Inflammatory macrophage (primary cell): ENCODE data around the gene MAGEA9B.
"Not testable (repeated sequence)": the region's sequence is repeated elsewhere in the genome, so short reads cannot be mapped to it uniquely, and the experiment has no call there.

Experiments used
- DNase-seq, 2 donors: peaks; one replicate each; pipeline ENCODE4 v3.0.0-alpha.2; 2020 to 2022

MAGEA9B gene

DNA sequence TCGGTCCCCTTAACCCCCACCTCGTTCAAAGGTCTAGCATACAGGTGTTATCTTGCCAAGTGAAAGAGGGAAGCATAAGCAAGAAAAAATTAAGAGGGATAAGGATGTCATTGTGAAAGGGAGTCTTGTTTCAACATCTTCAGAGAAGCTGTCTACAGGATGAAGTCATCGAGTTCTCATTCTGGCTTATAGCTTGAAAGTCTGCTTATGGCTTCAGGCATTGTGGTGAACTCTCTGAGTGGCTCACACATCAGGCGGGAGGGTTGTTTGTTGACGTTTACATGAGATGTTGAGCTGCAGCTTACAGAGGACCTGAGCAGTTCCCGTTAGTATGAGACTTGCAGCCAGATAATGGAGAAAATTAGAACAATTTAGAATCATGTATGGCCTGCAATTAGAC is 16.6 kb downstream of the MAGEA9B start:
- peak in 1 of 2 donors; percentile 2 for DNase-seq

GRCh38 chrX:149569770-149570169 is 17.5 kb downstream of the MAGEA9B start:
- no peak for DNase-seq

- DNase-seq: no peak
Observed at GRCh38 chrX:149568701-149569296, 18.5 kb downstream of the MAGEA9B start.

GRCh38 chrX:149567621-149568417 is 19.4 kb downstream of the MAGEA9B start:
- DNase-seq: no peak

DNA sequence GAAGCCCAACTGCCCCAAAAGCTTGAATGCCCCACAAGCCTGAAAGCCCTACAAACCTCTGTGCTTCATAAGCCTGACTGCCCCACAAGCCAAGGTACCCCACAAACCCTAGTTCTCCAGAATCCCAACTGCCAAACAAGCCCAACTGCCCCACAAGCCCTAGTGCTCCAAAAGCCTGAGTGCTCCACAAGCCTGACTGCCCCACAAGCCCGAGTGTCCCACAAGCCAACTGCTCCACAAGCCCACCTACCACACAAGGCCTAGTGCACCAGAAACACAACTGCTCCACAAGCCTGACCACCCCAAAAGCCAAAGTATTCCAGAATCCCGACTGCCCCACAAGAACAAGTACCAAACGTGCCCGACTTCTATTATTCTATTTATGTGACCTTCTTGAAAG is 23.9 kb downstream of the MAGEA9B start:
- DNase-seq: no peak

DNA sequence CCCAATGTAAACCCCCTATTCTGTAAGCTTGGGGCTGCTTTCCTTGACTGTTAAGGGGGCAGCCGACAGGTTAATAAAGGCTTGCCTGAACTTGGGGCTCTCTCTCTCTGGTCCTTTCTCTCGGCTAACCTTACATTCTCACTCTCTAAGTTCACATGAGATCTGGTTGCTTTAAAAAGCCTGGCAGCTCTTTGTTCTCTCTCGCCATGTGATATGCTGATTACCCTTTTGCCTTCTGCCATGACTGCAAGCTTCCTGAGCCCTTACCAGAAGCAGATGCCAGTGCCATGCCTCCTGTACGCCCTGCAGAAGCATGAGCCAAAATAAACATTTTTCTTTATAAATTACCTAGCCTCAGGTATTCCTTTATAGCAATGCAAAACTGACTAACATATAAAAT is 32.0 kb downstream of the MAGEA9B start:
- DNase-seq: not testable (repeated sequence)

GRCh38 chrX:149551939-149552248 is 35.4 kb downstream of the MAGEA9B start:
- not testable (repeated sequence) for DNase-seq

- DNase-seq: not testable (repeated sequence)
Observed at GRCh38 chrX:149551245-149551938, 35.9 kb downstream of the MAGEA9B start.

GRCh38 chrX:149550454-149550853 is 36.8 kb downstream of the MAGEA9B start:
- not testable (repeated sequence) for DNase-seq

DNA sequence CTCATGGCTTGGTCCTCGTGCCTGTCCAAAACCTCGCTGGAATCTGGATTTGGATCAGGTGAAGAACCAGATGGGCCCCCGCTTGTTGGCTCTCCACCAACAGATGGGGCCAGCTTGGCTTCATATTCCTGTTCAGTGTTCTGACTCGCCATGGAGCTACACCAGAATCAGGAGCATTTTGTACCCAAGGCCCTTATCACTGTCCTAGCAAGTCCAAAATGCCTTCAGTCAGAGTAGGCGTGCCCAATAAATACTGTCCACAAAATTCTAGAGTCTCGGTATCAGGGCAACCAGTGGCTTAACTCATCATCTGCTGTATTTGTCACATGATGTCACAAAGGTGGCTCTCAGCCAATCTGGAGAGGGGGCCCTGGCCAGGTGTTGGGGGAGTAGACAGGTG is 37.6 kb downstream of the MAGEA9B start, which contains the start of gene HSFX3:
HSFX3 (minus strand) TSS at position 224 of the 400 bp plus-strand sequence; CDS start at position 152, 72 bp downstream.
- not testable (repeated sequence) for DNase-seq

- not testable (repeated sequence) for DNase-seq
Observed at GRCh38 chrX:149547782-149548181, 39.5 kb downstream of the MAGEA9B start.

- not testable (repeated sequence) for DNase-seq
Observed at GRCh38 chrX:149546962-149547361, 40.3 kb downstream of the MAGEA9B start.

DNA sequence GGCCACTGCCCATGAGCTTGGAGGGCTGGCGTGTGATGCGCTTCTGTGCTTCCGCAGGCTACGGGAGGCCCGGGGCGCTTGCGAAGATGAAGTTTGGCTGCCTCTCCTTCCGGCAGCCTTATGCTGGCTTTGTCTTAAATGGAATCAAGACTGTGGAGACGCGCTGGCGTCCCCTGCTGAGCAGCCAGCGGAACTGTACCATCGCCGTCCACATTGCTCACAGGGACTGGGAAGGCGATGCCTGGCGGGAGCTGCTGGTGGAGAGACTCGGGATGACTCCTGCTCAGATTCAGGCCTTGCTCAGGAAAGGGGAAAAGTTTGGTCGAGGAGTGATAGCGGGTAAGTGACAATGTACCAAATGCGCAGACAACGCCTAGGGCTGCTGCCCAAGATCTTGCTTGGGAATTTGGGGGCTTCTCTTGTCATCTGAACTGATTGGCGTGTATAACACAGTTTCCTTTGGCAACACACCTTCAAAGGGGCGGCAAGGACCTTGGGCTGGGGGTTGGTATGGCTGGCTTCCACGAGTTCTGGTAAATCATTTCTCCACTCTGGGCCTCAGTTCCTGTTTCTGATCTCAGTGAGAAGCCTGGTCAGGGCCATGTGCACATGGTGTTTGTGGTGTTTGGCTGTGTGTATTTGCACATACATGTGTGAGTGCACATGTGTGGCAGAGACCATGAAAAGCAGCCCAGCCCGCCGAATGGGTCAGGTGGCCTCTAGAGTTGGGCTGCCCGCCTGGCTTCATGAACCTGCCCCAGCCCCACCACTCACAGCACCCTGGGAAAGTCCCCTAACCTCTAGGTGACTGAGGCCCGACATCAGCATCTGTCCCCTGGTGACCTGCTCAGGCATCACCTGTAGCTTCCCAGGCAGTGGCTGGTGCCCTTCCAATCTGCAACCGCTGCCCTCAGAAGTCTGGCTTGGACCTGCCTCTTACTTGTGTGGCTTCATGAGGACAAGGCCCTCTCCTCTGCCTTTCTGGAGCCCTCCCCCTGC is 41.4 kb downstream of the MAGEA9B start:
- peak in 1 of 2 donors; percentile 9 for DNase-seq

GRCh38 chrX:149541521-149542047 is 45.7 kb downstream of the MAGEA9B start:
- peak; percentile 3 to 6 for DNase-seq

- peak; percentile 96 to 97 for DNase-seq
Observed at GRCh38 chrX:149540621-149541520, 46.4 kb downstream of the MAGEA9B start, which contains the start of gene EOLA1. TSS of gene EOLA1 (plus strand) at chrX:149541012. CDS start at chrX:149545631, 4,619 bp downstream.

DNA sequence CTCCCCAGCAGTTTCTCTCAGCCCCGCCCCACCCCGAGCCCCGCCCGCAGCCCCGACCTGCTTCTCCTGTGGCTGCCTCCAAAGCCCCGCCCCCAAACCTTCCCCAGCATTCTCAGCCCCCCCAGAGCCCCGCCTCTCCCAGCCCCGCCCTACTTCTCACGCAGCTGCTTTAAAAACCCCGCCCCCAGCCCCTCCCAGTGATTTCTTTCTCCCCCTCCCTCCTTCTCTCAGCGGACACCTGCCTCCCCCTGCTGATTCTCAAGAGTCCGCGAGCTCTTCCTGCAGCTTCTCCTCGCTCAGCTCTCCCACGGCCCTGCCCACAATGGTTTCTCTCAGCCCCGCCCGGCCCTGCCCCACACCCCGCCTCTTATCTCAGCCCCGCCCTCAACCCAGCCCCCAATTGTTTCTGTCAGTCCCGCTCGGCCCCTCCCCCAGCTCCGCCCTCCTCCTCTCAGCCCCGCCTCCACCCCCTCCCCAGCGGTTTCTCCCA is 47.1 kb downstream of the MAGEA9B start:
- DNase-seq: peak; percentile 81 to 87

DNA sequence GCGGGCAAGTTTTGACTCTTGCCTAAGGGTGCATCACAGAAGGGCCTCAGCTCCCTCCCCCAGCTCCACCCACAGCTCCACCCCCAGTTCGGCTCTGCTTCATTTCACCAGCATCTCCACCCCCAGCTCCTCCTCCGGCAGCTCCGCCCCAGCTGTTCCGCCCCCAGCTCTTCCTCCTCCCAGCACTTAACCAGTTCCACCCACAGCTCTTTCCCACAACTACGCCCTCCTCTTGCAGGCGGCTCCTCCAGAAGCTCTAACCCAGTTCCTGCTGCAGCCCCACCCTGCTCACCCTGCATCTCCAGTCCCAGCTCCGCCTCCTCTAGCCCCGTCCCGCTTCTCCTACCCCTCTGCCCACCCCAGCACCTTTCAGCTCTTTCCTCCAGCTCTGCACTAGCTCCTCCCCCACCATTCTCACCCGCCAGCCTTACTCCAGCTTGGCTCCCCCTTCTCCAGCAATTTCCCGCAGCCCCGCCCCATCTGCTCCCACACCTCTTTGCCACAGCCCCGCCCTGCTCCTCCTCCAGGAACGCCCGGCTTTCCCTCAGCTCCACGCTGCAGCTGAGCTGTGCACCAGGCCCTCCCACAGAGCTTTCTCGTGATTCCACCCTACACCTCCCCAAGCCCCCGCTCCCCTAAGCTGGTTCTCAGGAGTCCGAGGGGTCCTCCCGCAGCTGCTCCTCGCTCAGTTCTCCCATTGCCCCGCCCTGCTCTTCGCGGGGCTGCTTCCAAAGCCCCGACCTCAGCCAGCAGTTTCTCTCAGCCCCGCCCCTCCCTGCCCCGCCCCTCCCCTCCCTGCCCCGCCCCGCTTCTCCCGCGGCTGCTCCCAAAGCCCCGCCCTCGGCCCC is 47.8 kb downstream of the MAGEA9B start:
- peak; percentile 79 to 85 for DNase-seq

DNA sequence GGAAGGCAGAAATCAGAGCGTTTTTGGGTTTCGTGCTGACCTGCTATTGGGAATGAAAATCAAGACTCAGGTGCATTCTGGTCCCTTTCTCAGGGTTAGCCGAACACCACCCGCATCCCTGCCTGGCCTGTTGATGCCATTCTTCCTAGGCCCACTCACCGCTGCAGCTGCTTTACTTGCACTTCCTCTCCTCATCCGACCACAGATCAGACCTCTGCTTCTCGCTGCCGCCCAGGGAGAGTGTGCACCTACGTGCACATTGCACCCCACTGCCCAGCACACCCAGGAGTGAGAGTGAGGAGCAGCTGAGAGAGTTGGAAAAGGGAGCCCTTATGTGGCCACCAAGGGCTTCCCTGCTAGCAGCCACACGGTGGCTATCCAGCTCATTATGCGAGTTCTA is 49.8 kb downstream of the MAGEA9B start:
- not testable (repeated sequence) for DNase-seq

DNA sequence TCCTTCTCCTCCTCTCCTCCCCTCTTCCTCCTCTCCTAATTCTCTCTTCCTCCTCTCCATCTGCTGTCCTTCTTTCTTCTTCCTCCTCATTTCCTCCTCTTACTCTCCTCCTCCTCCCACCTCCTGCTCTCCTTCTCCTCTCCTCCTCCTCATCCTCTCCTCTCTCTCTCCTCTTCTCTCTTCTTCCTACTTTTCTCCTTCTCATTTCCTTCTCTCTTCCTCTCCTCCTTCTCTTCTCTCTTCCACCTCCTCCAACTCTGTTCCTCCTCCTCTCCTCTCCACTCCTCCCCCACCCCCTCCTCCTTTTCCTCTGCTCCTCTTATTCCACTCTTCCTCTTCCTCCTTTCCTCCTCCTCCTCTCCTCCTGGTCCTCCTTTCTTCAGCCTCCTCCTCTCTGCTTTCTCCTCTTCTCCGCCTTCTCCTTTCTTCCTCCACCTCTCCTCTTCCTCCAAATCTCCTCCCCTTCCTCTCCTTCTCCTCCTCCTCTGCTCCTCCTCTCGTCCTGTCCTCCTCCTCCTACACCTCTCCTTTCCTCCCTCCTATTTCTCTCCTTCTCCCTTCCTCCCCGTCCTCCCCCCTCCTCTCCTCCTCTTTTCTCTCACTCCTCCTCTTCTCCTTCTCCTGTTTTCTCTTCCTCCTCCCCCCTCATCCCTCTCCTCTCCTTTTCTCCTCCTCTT is 52.2 kb downstream of the MAGEA9B start:
- not testable (repeated sequence) for DNase-seq
